Measurements from ENCODE around the gene RPGRIP1L.

DNA sequence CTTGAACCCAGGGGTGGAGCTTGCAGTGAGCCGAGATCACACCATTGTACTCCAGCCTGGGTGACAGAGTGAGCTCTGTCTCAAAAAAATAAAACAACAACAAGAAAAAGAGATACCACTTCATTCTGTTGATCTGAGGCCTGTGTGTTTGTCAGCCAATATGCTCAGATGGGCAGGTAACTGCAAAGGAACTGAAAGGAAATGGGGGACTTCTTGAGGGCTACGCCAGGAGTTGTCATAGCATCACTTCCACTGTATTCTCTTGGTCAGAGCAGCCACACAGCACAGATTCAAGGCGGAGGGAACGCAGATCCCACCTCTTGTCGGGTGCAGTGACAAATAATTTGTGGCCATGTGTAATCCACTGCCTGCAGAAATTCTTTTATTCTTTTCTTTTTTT lies 126.8 kb downstream of the RPGRIP1L start:
- no peak for TF ChIP-seq POLR2AphosphoS5 (IDR thresholded peaks at IDR 0.05)
- TF ChIP-seq, protein P1, sequence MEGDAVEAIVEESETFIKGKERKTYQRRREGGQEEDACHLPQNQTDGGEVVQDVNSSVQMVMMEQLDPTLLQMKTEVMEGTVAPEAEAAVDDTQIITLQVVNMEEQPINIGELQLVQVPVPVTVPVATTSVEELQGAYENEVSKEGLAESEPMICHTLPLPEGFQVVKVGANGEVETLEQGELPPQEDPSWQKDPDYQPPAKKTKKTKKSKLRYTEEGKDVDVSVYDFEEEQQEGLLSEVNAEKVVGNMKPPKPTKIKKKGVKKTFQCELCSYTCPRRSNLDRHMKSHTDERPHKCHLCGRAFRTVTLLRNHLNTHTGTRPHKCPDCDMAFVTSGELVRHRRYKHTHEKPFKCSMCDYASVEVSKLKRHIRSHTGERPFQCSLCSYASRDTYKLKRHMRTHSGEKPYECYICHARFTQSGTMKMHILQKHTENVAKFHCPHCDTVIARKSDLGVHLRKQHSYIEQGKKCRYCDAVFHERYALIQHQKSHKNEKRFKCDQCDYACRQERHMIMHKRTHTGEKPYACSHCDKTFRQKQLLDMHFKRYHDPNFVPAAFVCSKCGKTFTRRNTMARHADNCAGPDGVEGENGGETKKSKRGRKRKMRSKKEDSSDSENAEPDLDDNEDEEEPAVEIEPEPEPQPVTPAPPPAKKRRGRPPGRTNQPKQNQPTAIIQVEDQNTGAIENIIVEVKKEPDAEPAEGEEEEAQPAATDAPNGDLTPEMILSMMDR (IDR thresholded peaks at IDR 0.05) = no peak
- no peak for TF ChIP-seq POLR2A (IDR thresholded peaks at IDR 0.05)
